RWPE1 (cell line): ENCODE results near the gene HNRNPA1L2.
"Not testable (repeated sequence)": the region's sequence is repeated elsewhere in the genome, so short reads cannot be mapped to it uniquely, and the experiment has no call there.

Experiments used
- CTCF ChIA-PET: fragments of 350-600 bp; sonication (Branson Sonifier 250); formaldehyde crosslinking; extraction: SDS; loops from one replicate; lab custom pipeline; 2021; lab: Yijun Ruan, JAX
- POLR2A ChIA-PET: fragments of 400-600 bp; formaldehyde crosslinking; extraction: SDS; loops from one replicate; lab custom pipeline; 2020; ENCODE audit warnings: antibody characterized with exemption; ENCODE audit not compliant: low non-redundant PET; lab: Yijun Ruan, JAX
- DNase-seq: peaks from one replicate; pipeline ENCODE4 v3.0.0; 2012; ENCODE audit warnings: low spot score
- H3K27ac ChIP-seq: fragments of 450-650 bp; 2 replicates; pipeline ENCODE4 v1.5.1; 2017
- TF ChIP-seq, protein P1 (sequence below): fragments of 450-650 bp; conservative IDR thresholded peaks from 2 replicates; pipeline ENCODE4 v1.5.1; 2017; ENCODE audit warnings: low read depth, mild to moderate bottlenecking

The HNRNPA1L2 gene

DNA sequence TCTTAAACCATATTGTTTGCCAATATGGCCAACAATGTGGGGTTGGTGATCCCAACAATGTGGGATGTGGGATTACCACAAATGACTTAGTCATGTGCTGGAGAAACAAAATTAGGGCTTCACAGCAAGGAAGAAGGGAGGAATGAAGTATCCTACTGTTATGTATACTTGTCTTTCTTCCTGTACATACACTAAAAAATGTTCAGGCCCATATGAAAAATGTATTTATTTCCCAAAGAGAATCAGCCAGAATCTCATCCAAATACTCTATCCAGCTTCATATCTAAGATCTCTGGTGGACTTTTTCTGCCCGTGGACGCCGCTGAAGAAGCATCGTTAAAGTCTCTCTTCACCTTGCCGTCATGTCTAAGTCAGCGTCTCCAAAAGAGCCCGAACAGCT is at the start of gene HNRNPA1L2:
TSS of gene HNRNPA1L2 (plus strand) at position 301 of the 400 bp plus-strand sequence. CDS start at position 363, 62 bp downstream.
- TF ChIP-seq, protein P1, sequence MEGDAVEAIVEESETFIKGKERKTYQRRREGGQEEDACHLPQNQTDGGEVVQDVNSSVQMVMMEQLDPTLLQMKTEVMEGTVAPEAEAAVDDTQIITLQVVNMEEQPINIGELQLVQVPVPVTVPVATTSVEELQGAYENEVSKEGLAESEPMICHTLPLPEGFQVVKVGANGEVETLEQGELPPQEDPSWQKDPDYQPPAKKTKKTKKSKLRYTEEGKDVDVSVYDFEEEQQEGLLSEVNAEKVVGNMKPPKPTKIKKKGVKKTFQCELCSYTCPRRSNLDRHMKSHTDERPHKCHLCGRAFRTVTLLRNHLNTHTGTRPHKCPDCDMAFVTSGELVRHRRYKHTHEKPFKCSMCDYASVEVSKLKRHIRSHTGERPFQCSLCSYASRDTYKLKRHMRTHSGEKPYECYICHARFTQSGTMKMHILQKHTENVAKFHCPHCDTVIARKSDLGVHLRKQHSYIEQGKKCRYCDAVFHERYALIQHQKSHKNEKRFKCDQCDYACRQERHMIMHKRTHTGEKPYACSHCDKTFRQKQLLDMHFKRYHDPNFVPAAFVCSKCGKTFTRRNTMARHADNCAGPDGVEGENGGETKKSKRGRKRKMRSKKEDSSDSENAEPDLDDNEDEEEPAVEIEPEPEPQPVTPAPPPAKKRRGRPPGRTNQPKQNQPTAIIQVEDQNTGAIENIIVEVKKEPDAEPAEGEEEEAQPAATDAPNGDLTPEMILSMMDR, result no peak
- POLR2A ChIA-PET, result no interaction called here

DNA sequence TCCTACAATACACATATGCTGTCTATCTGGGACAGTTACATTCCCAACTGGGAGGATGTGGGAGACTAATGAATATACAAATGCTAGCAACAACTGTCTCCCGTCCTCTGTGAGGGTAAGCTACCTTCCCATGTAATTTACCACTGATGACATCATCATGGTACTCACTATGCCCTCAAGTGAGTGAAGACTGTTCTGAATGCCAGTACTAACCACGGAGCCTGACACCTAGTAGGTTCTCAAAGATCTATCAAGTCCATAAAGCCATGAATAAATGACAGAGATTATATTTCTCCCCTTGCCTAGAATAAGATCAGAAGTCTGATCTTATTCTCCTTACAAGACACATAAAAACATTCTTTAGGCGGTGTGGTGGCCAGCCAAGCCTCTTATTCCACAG is 49.1 kb upstream of the HNRNPA1L2 start:
- POLR2A ChIA-PET, H3K27ac ChIP-seq, DNase-seq, CTCF ChIA-PET: not testable (repeated sequence)

More for the DNA sequence above, at the start of gene HNRNPA1L2:
- DNase-seq, result no peak
- CTCF ChIA-PET, result no interaction called here
- H3K27ac ChIP-seq, result no peak within 1 kb of the TSS

DNA sequence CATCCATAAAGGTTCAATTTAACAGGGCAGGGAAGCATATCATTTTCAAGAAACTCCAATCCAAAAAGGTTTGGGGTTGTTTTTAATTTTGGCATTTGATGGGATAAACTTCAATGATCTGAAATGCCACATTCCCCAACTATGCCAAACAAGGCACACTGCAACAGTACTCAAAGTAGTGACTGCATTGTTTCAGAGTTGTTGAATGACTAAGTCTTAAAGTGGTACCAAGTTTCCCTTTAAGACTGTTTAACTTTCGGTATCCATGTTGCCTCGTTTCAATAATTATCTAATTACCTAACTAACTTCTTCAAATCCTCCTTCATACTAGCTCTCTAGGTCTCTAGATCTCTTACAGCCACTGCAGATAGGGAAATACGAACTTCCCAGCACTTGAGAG is 48.4 kb upstream of the HNRNPA1L2 start:
- DNase-seq, H3K27ac ChIP-seq, CTCF ChIA-PET, POLR2A ChIA-PET: not testable (repeated sequence)

DNA sequence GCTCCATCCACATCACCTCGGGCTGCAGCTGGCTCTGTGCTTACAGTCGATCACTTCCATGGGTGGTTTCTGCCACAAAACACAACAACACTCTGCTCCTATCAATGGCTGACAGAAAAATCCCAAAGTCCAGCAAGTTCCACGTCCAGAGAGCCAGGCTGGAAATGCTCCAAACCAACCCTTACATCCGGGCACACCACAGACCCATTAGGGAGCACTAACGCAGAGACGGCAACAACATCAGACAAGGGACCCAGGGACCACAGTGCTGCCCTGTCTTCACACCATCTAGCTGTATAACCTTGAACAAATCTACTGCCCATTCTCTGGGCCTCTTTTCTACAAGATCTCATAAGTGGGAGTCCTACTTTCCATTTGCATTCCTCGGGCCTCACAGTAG is 47.9 kb upstream of the HNRNPA1L2 start:
- CTCF ChIA-PET, H3K27ac ChIP-seq, POLR2A ChIA-PET, DNase-seq: not testable (repeated sequence)

DNA sequence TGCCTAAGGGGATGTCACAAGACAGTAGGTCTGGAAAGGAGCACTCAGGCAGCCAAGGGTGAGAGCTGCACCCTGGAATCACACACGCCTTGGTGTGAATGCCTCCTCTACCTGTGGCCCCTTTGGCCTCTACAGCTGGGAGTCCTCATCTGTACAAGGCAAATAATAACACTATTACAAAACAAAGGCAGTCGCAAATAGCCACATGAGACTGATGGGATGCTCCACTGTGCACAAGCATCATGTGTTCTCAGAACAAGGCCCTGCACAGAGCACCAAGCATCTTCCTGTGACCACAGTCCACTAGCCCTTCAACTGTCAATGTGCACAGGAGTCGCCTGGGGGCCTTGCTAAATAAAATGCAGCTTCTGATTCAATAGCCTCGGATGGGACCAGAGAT is 44.6 kb upstream of the HNRNPA1L2 start:
- TF ChIP-seq, protein P1, result no peak
- no peak for DNase-seq
- POLR2A ChIA-PET, result no interaction called here
- peak overlapping the region; percentile 24; the same call in 1 of the 2 replicates for H3K27ac ChIP-seq
- CTCF ChIA-PET, result no interaction called here

DNA sequence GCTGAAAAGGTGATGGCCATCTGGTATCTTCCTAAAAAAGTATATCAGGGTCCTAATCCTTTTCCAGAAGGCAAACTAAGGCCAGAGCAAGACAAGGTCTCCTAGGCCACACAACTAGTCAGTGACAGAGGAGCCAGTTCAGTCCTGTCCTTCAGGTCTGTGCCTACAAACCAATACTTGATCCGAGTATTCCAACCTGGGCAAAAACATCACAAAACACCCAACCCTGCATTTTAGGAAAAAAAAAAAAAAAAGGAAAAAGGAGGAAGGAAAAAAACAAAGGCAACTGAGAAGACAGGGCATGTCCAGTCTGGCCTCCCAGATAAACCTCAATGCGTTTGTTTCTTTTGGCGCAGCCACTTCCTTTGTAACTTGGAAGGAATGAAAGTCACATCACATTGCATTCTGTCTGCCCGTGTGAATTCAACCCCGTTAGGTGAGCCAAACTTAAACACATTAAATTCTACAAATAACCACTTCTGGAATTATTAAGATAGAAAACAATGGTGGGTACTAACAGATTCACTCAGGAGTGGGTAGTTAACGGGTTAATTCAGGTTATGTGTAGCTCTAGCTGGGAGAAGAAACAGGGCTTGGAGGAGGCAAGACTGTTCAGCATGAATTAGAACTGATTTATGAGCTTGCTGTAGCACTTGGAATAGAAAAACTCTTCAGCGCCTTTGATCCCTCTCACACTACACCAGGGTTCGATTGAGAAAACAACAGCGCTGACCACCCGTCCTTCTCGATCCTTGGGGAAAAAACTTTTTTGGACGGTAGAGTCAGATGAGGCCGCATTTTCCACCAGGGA is 43.0 kb upstream of the HNRNPA1L2 start:
- ChIA-PET CTCF (no interaction called here), POLR2A (no interaction called here)
- peak overlapping the region; percentile 99 for H3K27ac ChIP-seq
- TF ChIP-seq, protein P1, result no peak
- DNase-seq, result peak; percentile 37

DNA sequence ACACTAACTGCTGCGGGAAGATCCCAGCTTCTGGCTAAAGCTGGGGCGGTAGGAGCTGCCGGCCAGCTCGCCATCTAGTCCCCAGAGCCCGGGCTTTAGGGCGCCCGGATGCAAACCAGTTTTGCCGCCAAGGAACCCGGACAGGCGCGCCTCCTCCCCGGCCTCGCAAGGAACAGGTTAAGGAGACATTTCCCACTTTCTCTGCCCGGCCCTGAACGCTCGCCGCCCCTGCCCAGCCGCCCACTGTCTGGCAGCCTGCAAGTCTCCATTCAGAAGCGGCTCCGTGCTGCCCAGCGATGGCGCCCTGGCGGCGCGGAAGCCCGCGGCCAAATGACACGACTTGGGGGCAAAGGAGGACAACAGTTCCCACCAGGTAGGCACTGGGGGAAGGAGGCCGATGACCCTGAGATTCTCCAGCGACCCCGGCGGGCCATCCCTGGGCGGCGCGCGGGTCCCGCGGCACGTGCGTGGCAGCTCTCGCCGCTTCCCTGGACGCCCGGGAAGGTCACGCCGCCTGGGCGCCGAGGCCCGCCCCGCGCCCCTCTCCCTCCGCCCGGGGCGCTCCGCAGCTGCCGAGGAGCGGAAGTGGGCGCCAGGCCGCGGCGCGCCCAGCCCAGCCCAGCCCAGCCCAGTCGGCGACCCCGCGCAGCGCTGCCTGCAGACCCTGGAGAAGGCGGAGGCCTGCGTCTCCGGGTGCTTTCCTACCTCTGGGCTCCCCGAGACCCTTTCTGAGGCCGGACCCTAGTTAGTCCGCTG is 42.2 kb upstream of the HNRNPA1L2 start:
- POLR2A ChIA-PET, result no interaction called here
- TF ChIP-seq, protein P1, result no peak
- peak; percentile 29 for DNase-seq
- CTCF ChIA-PET, result interaction anchor here (0.6 to 1.0 kb wide), 2 partner anchors 32 to 246 kb away, joined by 3 to 4 read pairs; no protein-coding TSS in a partner anchor
- peak overlapping the region; percentile 99 for H3K27ac ChIP-seq

DNA sequence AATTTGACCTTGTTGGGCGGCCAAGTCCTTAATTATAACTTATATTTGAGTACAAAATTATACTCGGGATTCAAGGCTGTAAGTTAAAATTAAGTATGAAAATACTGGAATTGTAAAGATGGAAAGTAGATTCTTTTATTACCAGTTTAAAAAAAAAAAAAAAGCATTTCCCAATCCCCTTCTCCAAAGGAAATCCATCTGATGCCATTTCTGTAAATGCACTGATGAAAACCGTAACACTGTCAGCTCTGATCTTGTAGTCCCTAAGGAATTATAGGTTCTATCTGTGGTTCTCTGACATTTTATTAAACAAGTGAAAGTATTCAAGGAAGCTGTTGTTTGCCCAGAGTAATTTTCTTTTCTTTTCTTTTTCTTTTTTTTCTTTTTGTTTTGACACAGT is 41.6 kb upstream of the HNRNPA1L2 start:
- no peak for DNase-seq
- H3K27ac ChIP-seq, result peak overlapping the region; percentile 99
- TF ChIP-seq, protein P1, result no peak
- ChIA-PET CTCF (interaction anchor here (0.6 to 1.0 kb wide), 2 partner anchors 31 to 245 kb away, joined by 3 to 4 read pairs; no protein-coding TSS in a partner anchor), POLR2A (no interaction called here)

DNA sequence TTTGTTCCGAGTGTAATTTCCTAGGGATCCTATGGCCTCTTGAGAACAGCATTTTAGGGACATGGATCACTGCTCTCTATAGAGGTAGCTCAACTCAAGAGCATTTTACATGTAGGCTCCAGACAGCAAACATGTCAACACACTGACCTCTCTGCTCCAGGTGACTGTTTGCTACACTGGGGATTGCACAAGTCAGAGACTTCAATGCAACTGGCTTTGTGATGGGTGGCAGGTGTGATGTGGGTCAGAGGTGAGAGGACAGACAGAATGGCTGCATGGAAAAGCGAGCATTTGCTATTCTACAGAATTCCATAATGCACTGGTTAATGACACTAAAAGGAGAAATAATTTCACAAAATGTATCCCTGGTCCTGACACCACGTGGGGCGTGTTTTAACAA is 38.9 kb upstream of the HNRNPA1L2 start:
- POLR2A ChIA-PET, CTCF ChIA-PET, H3K27ac ChIP-seq, DNase-seq: not testable (repeated sequence)

DNA sequence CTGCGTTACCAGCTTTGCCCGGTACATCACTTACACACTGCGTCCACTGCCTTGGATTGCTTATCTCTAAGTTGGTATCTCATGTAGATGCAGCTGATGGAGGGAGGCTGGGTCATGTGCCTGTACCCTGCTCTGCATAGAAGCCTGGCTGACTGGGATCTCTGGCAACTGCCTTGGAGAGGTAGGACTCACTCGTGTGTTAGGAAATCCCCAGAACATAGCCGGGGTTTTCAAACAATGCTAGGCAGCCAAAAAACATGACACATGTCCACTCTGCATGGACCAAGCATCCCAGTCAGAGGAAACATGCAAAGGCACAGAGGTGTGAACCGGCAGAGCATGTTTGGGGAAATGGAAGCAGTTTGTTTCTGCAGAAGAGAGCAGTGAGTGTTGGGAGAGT is 36.1 kb upstream of the HNRNPA1L2 start:
- CTCF ChIA-PET, result interaction anchor here (0.6 kb wide), 1 partner anchor 335 kb away, joined by 4 read pairs; no protein-coding TSS in a partner anchor
- peak overlapping the region; percentile 26 for H3K27ac ChIP-seq
- DNase-seq, POLR2A ChIA-PET: not testable (repeated sequence)

DNA sequence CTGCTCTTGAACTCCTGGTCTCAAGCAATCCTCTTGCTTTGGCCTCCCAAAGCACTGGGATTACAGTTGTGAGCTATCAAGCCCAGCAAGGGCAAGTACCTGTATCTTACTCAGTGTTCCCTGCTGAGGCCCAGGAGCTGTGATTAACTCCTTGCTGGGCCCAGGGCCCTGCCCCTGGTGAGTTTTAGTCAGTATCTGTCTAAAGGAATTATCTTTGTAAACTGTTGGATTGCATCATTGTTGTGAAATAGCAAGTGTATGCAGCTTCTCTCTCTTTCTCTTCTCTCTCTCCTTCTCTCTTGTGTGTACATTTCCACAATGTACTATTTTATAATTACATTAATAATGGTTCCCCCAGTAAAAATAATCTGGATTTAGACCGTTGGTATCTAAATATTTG is 35.4 kb upstream of the HNRNPA1L2 start:
- peak overlapping the region; percentile 26; the same call in 1 of the 2 replicates for H3K27ac ChIP-seq
- DNase-seq, POLR2A ChIA-PET, CTCF ChIA-PET: not testable (repeated sequence)
